ENCODE data around the gene F13A1.

The F13A1 gene

GRCh38 chr6:6319952-6320811 is at the start of gene F13A1:
F13A1 (minus strand) TSS chr6:6320662; CDS start chr6:6318664, 1,998 bp downstream.
- no peak for DNase-seq (ENCODE audit: low spot score)

- DNase-seq (ENCODE audit: low spot score): no peak
Measured at GRCh38 chr6:6368684-6369052, 48.2 kb upstream of the F13A1 start.

- DNase-seq (ENCODE audit: low spot score): no peak
Measured at GRCh38 chr6:6368040-6368683, 47.7 kb upstream of the F13A1 start.

GRCh38 chr6:6366803-6367202 is 46.3 kb upstream of the F13A1 start:
- no peak for DNase-seq (ENCODE audit: low spot score)

- no peak for DNase-seq (ENCODE audit: low spot score)
Measured at GRCh38 chr6:6365242-6365641, 44.8 kb upstream of the F13A1 start.

GRCh38 chr6:6362056-6362840 is 41.8 kb upstream of the F13A1 start:
- no peak for DNase-seq (ENCODE audit: low spot score)

- no peak for DNase-seq (ENCODE audit: low spot score)
Measured at GRCh38 chr6:6357530-6357929, 37.1 kb upstream of the F13A1 start.

- DNase-seq (ENCODE audit: low spot score): no peak
Measured at GRCh38 chr6:6357032-6357431, 36.6 kb upstream of the F13A1 start.

- no peak for DNase-seq (ENCODE audit: low spot score)
Measured at GRCh38 chr6:6352772-6353171, 32.3 kb upstream of the F13A1 start.

- DNase-seq (ENCODE audit: low spot score): no peak
Measured at GRCh38 chr6:6351511-6352025, 31.1 kb upstream of the F13A1 start.

- no peak for DNase-seq (ENCODE audit: low spot score)
Measured at GRCh38 chr6:6350696-6351095, 30.2 kb upstream of the F13A1 start.

- no peak for DNase-seq (ENCODE audit: low spot score)
Measured at GRCh38 chr6:6348256-6348655, 27.8 kb upstream of the F13A1 start.

GRCh38 chr6:6346427-6347023 is 26.1 kb upstream of the F13A1 start:
- no peak for DNase-seq (ENCODE audit: low spot score)

- DNase-seq (ENCODE audit: low spot score): no peak
Measured at GRCh38 chr6:6333501-6333900, 13.0 kb upstream of the F13A1 start.

GRCh38 chr6:6332811-6333244 is 12.4 kb upstream of the F13A1 start:
- no peak for DNase-seq (ENCODE audit: low spot score)

- no peak for DNase-seq (ENCODE audit: low spot score)
Measured at GRCh38 chr6:6331946-6332601, 11.6 kb upstream of the F13A1 start.

GRCh38 chr6:6331393-6331792 is 10.9 kb upstream of the F13A1 start:
- no peak for DNase-seq (ENCODE audit: low spot score)

- DNase-seq (ENCODE audit: low spot score): no peak
Measured at GRCh38 chr6:6330407-6330806, 9.9 kb upstream of the F13A1 start.

GRCh38 chr6:6328451-6328850 is 8.0 kb upstream of the F13A1 start:
- no peak for DNase-seq (ENCODE audit: low spot score)

- no peak for DNase-seq (ENCODE audit: low spot score)
Measured at GRCh38 chr6:6323352-6323751, 2.9 kb upstream of the F13A1 start.

GRCh38 chr6:6320901-6321300 is 439 bp upstream of the F13A1 start:
- no peak for DNase-seq (ENCODE audit: low spot score)

All from AG08396 (cell line).